PC-3 (cell line): ENCODE data around the gene TMEM201. TPM values are rescaled to one million over a fixed set of nuclear protein-coding genes. Genes with fewer than 3 reads are reported as not detected.

ENCODE experiments used
- ATAC-seq: fragments of 200-7000 bp; cut with Tn5 transposase; 2 replicates; pipeline ENCODE4 v1.9.1; 2020; ENCODE audit warnings: mild to moderate bottlenecking, moderate library complexity
- BruUV-seq: library from RNA; stranded (reverse); fragments of 400-500 nt; replicated peaks from 2 replicates; lab custom pipeline; 2021; lab: Mats Ljungman, UMichigan
- CTCF ChIA-PET: fragments of 300-600 bp; sonication (Branson Sonifier 250); formaldehyde crosslinking; loops from one replicate; lab custom pipeline; 2022; ENCODE audit warnings: antibody characterized with exemption; lab: Charles Lee
- POLR2A ChIA-PET: fragments of 300-600 bp; sonication (Branson Sonifier 250); formaldehyde crosslinking; loops from one replicate; lab custom pipeline; 2022; ENCODE audit warnings: antibody characterized with exemption; ENCODE audit not compliant: unreplicated experiment; lab: Charles Lee
- DNase-seq: peaks from one replicate; pipeline ENCODE4 v3.0.0-alpha.2; 2015
- H2AFZ ChIP-seq: fragments of 300-600 bp; sonication (generic); 2 replicates; pipeline ENCODE4 v1.6.0; 2016; ENCODE audit warnings: antibody characterized with exemption, low read length
- H3F3A ChIP-seq: fragments of 300-600 bp; sonication (generic); one replicate; pipeline ENCODE4 v1.6.0; 2017; ENCODE audit warnings: antibody characterized with exemption, low read length, control low read depth, mild to moderate bottlenecking; ENCODE audit not compliant: unreplicated experiment
- H3K27ac ChIP-seq: fragments of 300-600 bp; sonication (generic); 2 replicates; pipeline ENCODE4 v1.5.1; 2016; ENCODE audit warnings: mild to moderate bottlenecking, low read length
- H3K27me3 ChIP-seq: fragments of 300-600 bp; sonication (generic); 2 replicates; pipeline ENCODE4 v1.6.1; 2016; ENCODE audit warnings: low read length, mixed read lengths
- H3K36me3 ChIP-seq: fragments of 300-600 bp; sonication (generic); 2 replicates; pipeline ENCODE4 v1.6.1; 2016; ENCODE audit warnings: low read depth, mixed run types, low read length, mixed read lengths
- H3K4me1 ChIP-seq: fragments of 300-600 bp; sonication (generic); 2 replicates; pipeline ENCODE4 v1.5.1; 2016; ENCODE audit warnings: low read length; ENCODE audit not compliant: insufficient read depth
- H3K4me2 ChIP-seq: fragments of 300-600 bp; sonication (generic); 2 replicates; pipeline ENCODE4 v1.6.0; 2016; ENCODE audit warnings: low read length
- H3K4me3 ChIP-seq: fragments of 300-600 bp; sonication (generic); 2 replicates; pipeline ENCODE4 v1.5.1; 2016; ENCODE audit warnings: mild to moderate bottlenecking, low read length, mixed read lengths
- H3K79me2 ChIP-seq: fragments of 300-600 bp; sonication (generic); 2 replicates; pipeline ENCODE4 v1.6.1; 2017; ENCODE audit warnings: low read length, mixed read lengths
- H3K9ac ChIP-seq: fragments of 300-600 bp; sonication (generic); 2 replicates; pipeline ENCODE4 v1.6.0; 2016; ENCODE audit warnings: mild to moderate bottlenecking, low read length
- H3K9me2 ChIP-seq: fragments of 300-600 bp; sonication (generic); replicated peaks from 2 replicates; pipeline ENCODE4 v1.6.1; 2016; ENCODE audit warnings: mixed run types, low read length, mixed read lengths
- H3K9me3 ChIP-seq: fragments of 300-600 bp; sonication (generic); 2 replicates; pipeline ENCODE4 v1.6.1; 2016; ENCODE audit warnings: low read length, mixed read lengths
- H4K20me1 ChIP-seq: fragments of 300-600 bp; sonication (generic); 2 replicates; pipeline ENCODE4 v1.6.1; 2016; ENCODE audit warnings: low read length, mixed read lengths
- CTCF ChIP-seq: fragments of 300-600 bp; sonication (generic); conservative IDR thresholded peaks from 2 replicates; pipeline ENCODE4 v1.5.1; 2017; ENCODE audit warnings: antibody characterized with exemption, low read depth, mild to moderate bottlenecking, low read length
- EZH2 ChIP-seq: fragments of 300-600 bp; sonication (generic); IDR thresholded peaks from one replicate; pipeline ENCODE4 v1.6.1; 2017; ENCODE audit warnings: antibody characterized with exemption, mild to moderate bottlenecking, low read length; ENCODE audit not compliant: unreplicated experiment
- EZH2phosphoT487 ChIP-seq: fragments of 300-600 bp; sonication (generic); IDR thresholded peaks from 2 replicates; pipeline ENCODE4 v1.6.1; 2018; ENCODE audit warnings: mild to moderate bottlenecking, antibody characterized with exemption, low read length, borderline replicate concordance
- intact Hi-C: fragments of 100-400 bp; cut with micrococcal nuclease; formaldehyde crosslinking; loops from 2 replicates; pipeline ENCODE4 v1.9.0; 2023
- total RNA-seq: library from RNA; depleted of rRNA; stranded (reverse); fragments of >200 nt; gene quantifications from 2 replicates; pipeline ENCODE4 v1.2.3, GENCODE V29; 2014; rRNA removed

Gene TMEM201
- total RNA-seq, 1 experiment from 2014 or later, result 13.8 TPM

GRCh38 chr1:9663257-9663656 is 74.5 kb downstream of the TMEM201 start:
- Histone ChIP-seq H3K36me3 (no peaks in the 10 kb centered on the region), H3K27me3 (no peaks in the 10 kb centered on the region), H3K79me2 (no peaks in the 10 kb centered on the region), H3K9ac (no peak overlapping the region), H3K4me3 (no peak overlapping the region), H4K20me1 (no peaks in the 10 kb centered on the region), H2AFZ (no peak overlapping the region), H3K27ac (no peak overlapping the region), H3K9me2 (no peaks in the 10 kb centered on the region), H3K4me1 (no peaks in the 10 kb centered on the region), H3F3A (no peaks in the 10 kb centered on the region), H3K9me3 (no peaks in the 10 kb centered on the region), H3K4me2 (no peak overlapping the region)
- ChIA-PET CTCF (no interaction called here), POLR2A (no interaction called here)
- DNase-seq, result no peak
- ATAC-seq, result no peak
- no peak for TF ChIP-seq CTCF
- no peak for TF ChIP-seq EZH2phosphoT487
- no peak for TF ChIP-seq EZH2
- no TSS peak for BruUV-seq
- intact Hi-C loops, result no loop called here

Other genes with a start within 250 kb of the TMEM201 start
- 11.8 and 14.5 TPM in 2 replicates for gene SLC25A33, start 49.4 kb upstream of the TMEM201 start, total RNA-seq
- 4.5 and 6.0 TPM in 2 replicates for gene PIK3CD, start 62.8 kb downstream of the TMEM201 start, total RNA-seq
- gene CLSTN1, start 235.1 kb downstream of the TMEM201 start, total RNA-seq, result 98.3 and 117 TPM in 2 replicates